ENCODE results near the gene MREG. TPM values are rescaled to one million over a fixed set of nuclear protein-coding genes. Genes with fewer than 3 reads are reported as not detected.

The MREG gene
- total RNA-seq, 1 donor from 2014 or later, result 9.1 TPM

- H3K4me1 Mint-ChIP-seq, result peaks cover 6% of the 10 kb centered on the region
- H3K27ac Mint-ChIP-seq (ENCODE audit: unreplicated experiment), result no peak overlapping the region
- H3K27me3 Mint-ChIP-seq (ENCODE audit: low read depth), result no peaks in the 10 kb centered on the region
These were observed 116.4 kb downstream of the MREG start for GRCh38 chr2:215896921-215897320.

GRCh38 chr2:215895330-215895729, 118.0 kb downstream of the MREG start:
- no peaks in the 10 kb centered on the region for H3K36me3 Mint-ChIP-seq (ENCODE audit: low read depth)
- H3K4me1 Mint-ChIP-seq, result peaks cover 6% of the 10 kb centered on the region
- H3K9me3 Mint-ChIP-seq, result peaks cover 2% of the 10 kb centered on the region
- TF ChIP-seq CTCF (conservative IDR thresholded peaks at IDR 0.05), result no peak
- H3K27me3 Mint-ChIP-seq (ENCODE audit: low read depth), result no peaks in the 10 kb centered on the region
- no peak for DNase-seq (ENCODE audit: low read depth, low spot score)
- H3K27ac Mint-ChIP-seq (ENCODE audit: unreplicated experiment), result no peak overlapping the region
- H3K4me3 Mint-ChIP-seq, result no peak overlapping the region

More at GRCh38 chr2:215896921-215897320, 116.4 kb downstream of the MREG start:
- H3K9me3 Mint-ChIP-seq, result peaks cover 2% of the 10 kb centered on the region
- no peak for TF ChIP-seq CTCF (conservative IDR thresholded peaks at IDR 0.05)
- H3K36me3 Mint-ChIP-seq (ENCODE audit: low read depth), result no peaks in the 10 kb centered on the region
- H3K4me3 Mint-ChIP-seq, result no peak overlapping the region
- DNase-seq (ENCODE audit: low read depth, low spot score), result no peak

Other genes starting within 250 kb of the MREG start
- gene PECR, start 68.3 kb upstream of the MREG start, total RNA-seq, result 12.5 and 18.2 TPM in 2 replicates
- 29.7 and 34.8 TPM in 2 replicates for gene TMEM169, start 68.4 kb upstream of the MREG start, total RNA-seq
- 508 and 524 TPM in 2 replicates for gene XRCC5, start 95.8 kb upstream of the MREG start, total RNA-seq

All from neural crest cell (in vitro differentiated cells).